Liver (tissue), 3 donors: ENCODE data around the gene SPATA46.

ENCODE experiments used
- ATF3 ChIP-seq: IDR thresholded peaks from 2 replicates; pipeline ENCODE4 v1.6.1; 2016; ENCODE audit warnings: antibody characterized with exemption
- CTCF ChIP-seq: fragments of 150-350 bp; IDR thresholded peaks from 2 replicates; pipeline ENCODE4 v1.5.1; 2017; ENCODE audit warnings: improper control_type of control experiment, low read depth, low read length; ENCODE audit not compliant: missing input control
- GABPA ChIP-seq, 2 donors: IDR thresholded peaks in 1 of 2; conservative IDR thresholded peaks in 1 of 2; 2 replicates each; pipeline ENCODE4 v1.6.1; 2016; ENCODE audit warnings: antibody characterized with exemption in 2 of 2, mild to moderate bottlenecking in 1 of 2, moderate library complexity in 1 of 2
- HNF4A ChIP-seq, 2 donors: conservative IDR thresholded peaks; 2 replicates each; pipeline ENCODE4 v1.6.1; 2016; ENCODE audit warnings: antibody characterized with exemption in 2 of 2, mild to moderate bottlenecking in 2 of 2
- JUND ChIP-seq, 2 donors: IDR thresholded peaks; 2 replicates each; pipeline ENCODE4 v1.6.1; 2016; ENCODE audit warnings: antibody characterized with exemption in 2 of 2
- TAF1 ChIP-seq: conservative IDR thresholded peaks from 2 replicates; pipeline ENCODE4 v1.6.1; 2016; ENCODE audit warnings: antibody characterized with exemption, mild to moderate bottlenecking
- YY1 ChIP-seq: IDR thresholded peaks from 2 replicates; pipeline ENCODE4 v1.6.1; 2016; ENCODE audit warnings: antibody characterized with exemption, mild to moderate bottlenecking
- ZBTB33 ChIP-seq: IDR thresholded peaks from 2 replicates; pipeline ENCODE4 v1.6.1; 2016; ENCODE audit warnings: antibody characterized with exemption
- TF ChIP-seq, protein P1 (sequence below): IDR thresholded peaks from 2 replicates; pipeline ENCODE4 v1.6.1; 2016; ENCODE audit warnings: antibody characterized with exemption, mild to moderate bottlenecking
- donor health status: healthy.
- donor health status: healthy.

GRCh38 chr1:162422662-162423375, 46.2 kb upstream of the SPATA46 start:
- TF ChIP-seq ATF3: no peak
- no peak for TF ChIP-seq JUND (IDR thresholded peaks at IDR 0.05)
- TF ChIP-seq TAF1: no peak
- no peak for TF ChIP-seq CTCF
- TF ChIP-seq HNF4A (conservative IDR thresholded peaks at IDR 0.05): no peak
- no peak for TF ChIP-seq YY1
- TF ChIP-seq ZBTB33: no peak
- TF ChIP-seq GABPA (IDR thresholded peaks at IDR 0.05 in 1 of 2, conservative IDR thresholded peaks at IDR 0.05 in 1 of 2): no peak
- TF ChIP-seq, protein P1, sequence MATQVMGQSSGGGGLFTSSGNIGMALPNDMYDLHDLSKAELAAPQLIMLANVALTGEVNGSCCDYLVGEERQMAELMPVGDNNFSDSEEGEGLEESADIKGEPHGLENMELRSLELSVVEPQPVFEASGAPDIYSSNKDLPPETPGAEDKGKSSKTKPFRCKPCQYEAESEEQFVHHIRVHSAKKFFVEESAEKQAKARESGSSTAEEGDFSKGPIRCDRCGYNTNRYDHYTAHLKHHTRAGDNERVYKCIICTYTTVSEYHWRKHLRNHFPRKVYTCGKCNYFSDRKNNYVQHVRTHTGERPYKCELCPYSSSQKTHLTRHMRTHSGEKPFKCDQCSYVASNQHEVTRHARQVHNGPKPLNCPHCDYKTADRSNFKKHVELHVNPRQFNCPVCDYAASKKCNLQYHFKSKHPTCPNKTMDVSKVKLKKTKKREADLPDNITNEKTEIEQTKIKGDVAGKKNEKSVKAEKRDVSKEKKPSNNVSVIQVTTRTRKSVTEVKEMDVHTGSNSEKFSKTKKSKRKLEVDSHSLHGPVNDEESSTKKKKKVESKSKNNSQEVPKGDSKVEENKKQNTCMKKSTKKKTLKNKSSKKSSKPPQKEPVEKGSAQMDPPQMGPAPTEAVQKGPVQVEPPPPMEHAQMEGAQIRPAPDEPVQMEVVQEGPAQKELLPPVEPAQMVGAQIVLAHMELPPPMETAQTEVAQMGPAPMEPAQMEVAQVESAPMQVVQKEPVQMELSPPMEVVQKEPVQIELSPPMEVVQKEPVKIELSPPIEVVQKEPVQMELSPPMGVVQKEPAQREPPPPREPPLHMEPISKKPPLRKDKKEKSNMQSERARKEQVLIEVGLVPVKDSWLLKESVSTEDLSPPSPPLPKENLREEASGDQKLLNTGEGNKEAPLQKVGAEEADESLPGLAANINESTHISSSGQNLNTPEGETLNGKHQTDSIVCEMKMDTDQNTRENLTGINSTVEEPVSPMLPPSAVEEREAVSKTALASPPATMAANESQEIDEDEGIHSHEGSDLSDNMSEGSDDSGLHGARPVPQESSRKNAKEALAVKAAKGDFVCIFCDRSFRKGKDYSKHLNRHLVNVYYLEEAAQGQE: no peak
